CD4-positive, alpha-beta T cell (primary cell): ENCODE measurements around the gene CNOT2. TPM values are rescaled to one million over a fixed set of nuclear protein-coding genes. Genes with fewer than 3 reads are reported as not detected.

Experiments
- ATAC-seq: fragments of 200-7000 bp; cut with Tn5 transposase; one replicate; pipeline ENCODE4 v1.10.0; 2022; ENCODE audit warnings: mild to moderate bottlenecking; ENCODE audit not compliant: poor library complexity
- CTCF ChIA-PET: fragments of 350-600 bp; sonication (Branson Sonifier 250); formaldehyde crosslinking; loops from one replicate; lab custom pipeline; 2021; ENCODE audit warnings: antibody characterized with exemption, inconsistent platforms; lab: Charles Lee
- POLR2A ChIA-PET: fragments of 350-600 bp; sonication (Branson Sonifier 250); formaldehyde crosslinking; loops from one replicate; lab custom pipeline; 2021; ENCODE audit warnings: antibody characterized with exemption, inconsistent platforms; lab: Charles Lee
- DNase-seq, 14 experiments: peaks; one replicate each; pipeline ENCODE4 v3.0.0-alpha.2; 2013 to 2020; ENCODE audit warnings: mixed read lengths in 2 of 14
- H3K27ac ChIP-seq, 2 donors: one replicate each; pipeline versions ENCODE4 v1.5.1 to v1.7.0; 2013; ENCODE audit warnings: low read length in 2 of 2, low read depth in 1 of 2, mild to moderate bottlenecking in 1 of 2
- H3K27me3 ChIP-seq, 2 experiments: 1 replicate in 1 of 2; 2 replicates in 1 of 2; pipeline versions ENCODE4 v1.6.1 to v1.7.0; 2013; ENCODE audit warnings: low read length in 2 of 2, control low read depth in 1 of 2, mild to moderate bottlenecking in 1 of 2, moderate library complexity in 1 of 2; ENCODE audit not compliant: insufficient read depth in 2 of 2, control insufficient read depth in 1 of 2
- H3K36me3 ChIP-seq: one replicate; pipeline ENCODE4 v1.6.1; 2013; ENCODE audit warnings: low read length, control low read depth; ENCODE audit not compliant: insufficient read depth
- H3K4me1 ChIP-seq: one replicate; pipeline ENCODE4 v1.6.1; 2013; ENCODE audit warnings: low read length, control low read depth; ENCODE audit not compliant: insufficient read depth
- H3K4me3 ChIP-seq: one replicate; pipeline ENCODE4 v1.5.1; 2013; ENCODE audit warnings: mild to moderate bottlenecking, low read length, moderate library complexity
- H3K9me3 ChIP-seq, 2 experiments: 1 replicate in 1 of 2; 2 replicates in 1 of 2; pipeline versions ENCODE4 v1.6.1 to v1.7.0; 2013; ENCODE audit warnings: low read length in 2 of 2, mild to moderate bottlenecking in 2 of 2, control low read depth in 1 of 2, moderate library complexity in 1 of 2; ENCODE audit not compliant: control insufficient read depth in 1 of 2, insufficient read depth in 1 of 2
- H3K27ac Mint-ChIP-seq: one replicate; pipeline ENCODE4 v1.8.0; 2020; ENCODE audit warnings: mixed read lengths
- H3K27me3 Mint-ChIP-seq: one replicate; pipeline ENCODE4 v1.8.0; 2021; ENCODE audit warnings: mixed read lengths
- H3K36me3 Mint-ChIP-seq: one replicate; pipeline ENCODE4 v1.8.0; 2021; ENCODE audit warnings: low read depth, mixed read lengths
- H3K4me1 Mint-ChIP-seq: one replicate; pipeline ENCODE4 v1.8.0; 2021; ENCODE audit warnings: low read depth, mixed read lengths
- H3K4me3 Mint-ChIP-seq: one replicate; pipeline ENCODE4 v1.8.0; 2020; ENCODE audit warnings: mild to moderate bottlenecking, mixed read lengths
- H3K9me3 Mint-ChIP-seq: one replicate; pipeline ENCODE4 v1.8.0; 2020; ENCODE audit warnings: mixed read lengths
- intact Hi-C, 2 experiments: fragments of 100-400 bp; cut with DNase I in 1 of 2; cut with micrococcal nuclease in 1 of 2; formaldehyde crosslinking; loops; one replicate each; pipeline versions ENCODE4 v1.15.1 to v1.9.0; 2023 to 2025; cut with DNase I, micrococcal nuclease
- total RNA-seq, 174 experiments: library from RNA in 2 of 174; stranded (reverse) in 2 of 174; gene quantifications; one replicate each; pipeline ENCODE4 v1.2.3 and lab custom pipeline; 2021 to 2026
- TF ChIP-seq, protein P1 (sequence below): fragments of 200-600 bp; IDR thresholded peaks from one replicate; pipeline ENCODE4 v1.8.0; 2022; ENCODE audit warnings: antibody characterized with exemption, mild to moderate bottlenecking

Gene CNOT2
- total RNA-seq, 2 experiments from 2014 or later, result 107 to 121 TPM

DNA sequence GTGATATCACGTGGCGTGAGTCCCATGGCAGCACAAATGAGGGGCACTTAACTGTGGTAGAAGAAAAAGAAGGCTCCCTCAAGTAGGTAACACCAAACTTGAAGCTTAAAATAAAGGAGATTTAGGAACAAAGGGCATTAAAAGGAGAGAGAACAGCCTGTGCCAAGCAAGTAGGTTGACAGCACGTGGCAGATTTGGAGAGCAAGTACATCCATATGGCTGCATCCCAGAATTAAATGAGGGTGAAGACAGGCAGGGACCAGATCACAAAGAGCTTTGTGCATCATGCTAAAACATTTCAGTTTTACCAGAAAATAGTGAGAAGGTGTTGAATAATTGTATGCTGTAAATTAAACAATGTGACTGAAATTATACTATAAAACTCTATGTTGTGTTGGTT, 155.6 kb downstream of the CNOT2 start:
- H3K4me1 ChIP-seq, result no peaks in the 10 kb centered on the region
- Mint-ChIP-seq H3K27me3 (no peaks in the 10 kb centered on the region), H3K27ac (no peak overlapping the region), H3K9me3 (no peaks in the 10 kb centered on the region), H3K4me3 (no peak overlapping the region), H3K36me3 (peaks cover 16% of the 10 kb centered on the region), H3K4me1 (no peaks in the 10 kb centered on the region)
- DNase-seq (no peak), ATAC-seq (no peak)
- TF ChIP-seq, protein P1, sequence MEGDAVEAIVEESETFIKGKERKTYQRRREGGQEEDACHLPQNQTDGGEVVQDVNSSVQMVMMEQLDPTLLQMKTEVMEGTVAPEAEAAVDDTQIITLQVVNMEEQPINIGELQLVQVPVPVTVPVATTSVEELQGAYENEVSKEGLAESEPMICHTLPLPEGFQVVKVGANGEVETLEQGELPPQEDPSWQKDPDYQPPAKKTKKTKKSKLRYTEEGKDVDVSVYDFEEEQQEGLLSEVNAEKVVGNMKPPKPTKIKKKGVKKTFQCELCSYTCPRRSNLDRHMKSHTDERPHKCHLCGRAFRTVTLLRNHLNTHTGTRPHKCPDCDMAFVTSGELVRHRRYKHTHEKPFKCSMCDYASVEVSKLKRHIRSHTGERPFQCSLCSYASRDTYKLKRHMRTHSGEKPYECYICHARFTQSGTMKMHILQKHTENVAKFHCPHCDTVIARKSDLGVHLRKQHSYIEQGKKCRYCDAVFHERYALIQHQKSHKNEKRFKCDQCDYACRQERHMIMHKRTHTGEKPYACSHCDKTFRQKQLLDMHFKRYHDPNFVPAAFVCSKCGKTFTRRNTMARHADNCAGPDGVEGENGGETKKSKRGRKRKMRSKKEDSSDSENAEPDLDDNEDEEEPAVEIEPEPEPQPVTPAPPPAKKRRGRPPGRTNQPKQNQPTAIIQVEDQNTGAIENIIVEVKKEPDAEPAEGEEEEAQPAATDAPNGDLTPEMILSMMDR, result no peak
- no peaks in the 10 kb centered on the region for H3K9me3 ChIP-seq
- CTCF ChIA-PET, result interaction anchor here (0.9 to 1.0 kb wide), 2 partner anchors 8 to 12 kb away, joined by 3 read pairs; no protein-coding TSS in a partner anchor
- no peaks in the 10 kb centered on the region for H3K27me3 ChIP-seq
- no peaks in the 10 kb centered on the region for H3K36me3 ChIP-seq
- no peak overlapping the region for H3K27ac ChIP-seq
- no peak overlapping the region for H3K4me3 ChIP-seq
- intact Hi-C loops, result no loop called here
- POLR2A ChIA-PET, result no interaction called here

DNA sequence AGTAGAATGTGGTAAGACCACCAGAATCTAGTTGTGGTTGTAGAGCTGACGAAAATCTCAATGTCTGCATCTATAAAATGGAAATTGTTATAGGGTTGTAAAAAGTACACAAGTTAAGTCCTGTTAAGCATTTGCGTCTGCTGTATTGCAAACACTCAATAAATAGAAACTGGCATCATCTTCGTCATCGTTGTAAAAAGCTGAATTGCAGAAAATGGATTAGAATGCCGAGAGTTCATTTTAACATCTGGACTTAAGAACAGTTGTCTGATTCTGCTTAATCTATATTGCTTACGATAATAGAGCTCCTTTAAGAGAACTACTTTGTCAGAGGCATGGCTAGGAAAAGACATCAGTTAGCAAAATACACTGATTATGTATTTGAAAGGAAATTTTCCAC, 156.1 kb downstream of the CNOT2 start:
- H3K27ac ChIP-seq, result no peak overlapping the region
- no peaks in the 10 kb centered on the region for H3K4me1 Mint-ChIP-seq
- H3K9me3 Mint-ChIP-seq, result no peaks in the 10 kb centered on the region
- H3K4me1 ChIP-seq, result no peaks in the 10 kb centered on the region
- H3K4me3 ChIP-seq, result no peak overlapping the region
- no peak for ATAC-seq
- CTCF ChIA-PET, result interaction anchor here (0.9 to 1.0 kb wide), 2 partner anchors 8 to 12 kb away, joined by 3 read pairs; no protein-coding TSS in a partner anchor
- no peaks in the 10 kb centered on the region for H3K36me3 ChIP-seq
- POLR2A ChIA-PET, result no interaction called here
- peaks cover 16% of the 10 kb centered on the region for H3K36me3 Mint-ChIP-seq
- intact Hi-C loops, result no loop called here
- no peak overlapping the region for H3K27ac Mint-ChIP-seq
- no peaks in the 10 kb centered on the region for H3K27me3 Mint-ChIP-seq
- H3K9me3 ChIP-seq, result no peaks in the 10 kb centered on the region
- DNase-seq, result no peak
- no peak overlapping the region for H3K4me3 Mint-ChIP-seq
- no peaks in the 10 kb centered on the region for H3K27me3 ChIP-seq
- TF ChIP-seq, protein P1, result no peak

DNA sequence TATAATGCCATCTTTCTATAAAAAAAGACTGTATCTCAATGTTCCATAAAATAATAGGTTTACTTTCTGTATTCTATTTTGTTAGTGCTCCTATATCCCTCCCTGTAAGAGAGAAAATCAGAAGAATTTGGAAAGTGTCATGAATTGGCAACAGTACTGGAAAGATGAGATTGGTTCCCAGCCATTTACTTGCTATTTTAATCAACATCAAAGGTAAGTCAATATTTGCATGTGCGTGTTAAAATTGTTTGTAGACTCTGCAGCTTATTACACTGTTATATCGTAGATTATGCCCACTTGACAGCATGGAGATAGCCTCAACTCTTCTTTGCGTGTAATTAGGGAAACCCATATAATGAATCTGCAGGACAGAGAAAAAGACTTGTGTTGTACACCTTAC, 156.9 kb downstream of the CNOT2 start:
- no peaks in the 10 kb centered on the region for H3K27me3 Mint-ChIP-seq
- H3K36me3 ChIP-seq, result no peaks in the 10 kb centered on the region
- H3K27me3 ChIP-seq, result no peaks in the 10 kb centered on the region
- no peak overlapping the region for H3K4me3 ChIP-seq
- intact Hi-C loops, result no loop called here
- ATAC-seq (no peak), DNase-seq (no peak)
- H3K4me3 Mint-ChIP-seq, result no peak overlapping the region
- peaks cover 16% of the 10 kb centered on the region for H3K36me3 Mint-ChIP-seq
- H3K4me1 Mint-ChIP-seq, result no peaks in the 10 kb centered on the region
- H3K27ac ChIP-seq, result no peak overlapping the region
- H3K9me3 Mint-ChIP-seq, result no peaks in the 10 kb centered on the region
- ChIA-PET CTCF (no interaction called here), POLR2A (no interaction called here)
- no peak overlapping the region for H3K27ac Mint-ChIP-seq
- H3K4me1 ChIP-seq, result no peaks in the 10 kb centered on the region
- no peaks in the 10 kb centered on the region for H3K9me3 ChIP-seq
- TF ChIP-seq, protein P1, result no peak
